GM12874 (cell line): ENCODE data around the gene NUMBL.

ENCODE experiments used
- CTCF ChIP-seq: IDR thresholded peaks from 2 replicates; pipeline ENCODE4 v1.5.1; 2011; ENCODE audit warnings: low read depth, mild to moderate bottlenecking, control low read depth, low read length, moderate library complexity; ENCODE audit not compliant: insufficient read depth

NUMBL gene

GRCh38 chr19:40619333-40620160 is 70.9 kb downstream of the NUMBL start:
- no peak for TF ChIP-seq CTCF

GRCh38 chr19:40617961-40618360 is 72.5 kb downstream of the NUMBL start:
- TF ChIP-seq CTCF = no peak

- TF ChIP-seq CTCF = no peak
These were observed 73.5 kb downstream of the NUMBL start for GRCh38 chr19:40616941-40617340.

DNA sequence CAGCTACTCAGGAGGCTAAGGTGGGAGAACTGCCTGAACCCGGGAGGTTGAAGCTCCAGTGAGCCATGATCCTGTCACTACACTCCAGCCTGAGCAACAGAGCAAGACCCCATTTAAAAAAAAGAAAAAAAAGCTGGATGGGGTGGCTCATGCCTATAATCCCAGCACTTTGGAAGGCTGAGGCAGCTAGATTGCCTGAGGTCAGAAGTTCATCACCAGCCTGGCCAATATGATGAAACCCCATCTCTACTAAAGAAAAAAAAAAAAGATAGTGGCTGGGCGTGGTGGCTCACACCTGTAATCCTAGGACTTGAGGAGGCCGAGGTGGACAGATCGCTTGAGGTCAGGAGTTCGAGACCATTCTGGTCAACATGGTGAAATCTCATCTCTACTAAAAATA is 74.3 kb downstream of the NUMBL start:
- TF ChIP-seq CTCF = no peak
